Left lung (tissue), 10 donors: ENCODE results near the gene NUDT22. TPM values are rescaled to one million over a fixed set of nuclear protein-coding genes. Genes with fewer than 3 reads are reported as not detected.

Experiments used
- ATAC-seq: fragments of 200-7000 bp; cut with Tn5 transposase; one replicate; pipeline ENCODE4 v1.9.1; 2020; ENCODE audit warnings: moderate library complexity
- DNase-seq, 4 donors: peaks; one replicate each; pipeline ENCODE4 v3.0.0-alpha.2; 2013 to 2020
- H3K27ac ChIP-seq, 2 donors: fragments of 200-600 bp; sonication (generic) in 1 of 2; one replicate each; pipeline versions ENCODE4 v1.5.0 to v1.8.0; 2020 to 2021
- H3K27me3 ChIP-seq, 2 donors: fragments of 200-600 bp; sonication (generic) in 1 of 2; one replicate each; pipeline versions ENCODE4 v1.5.0 to v1.8.0; 2020 to 2021
- H3K36me3 ChIP-seq, 2 donors: fragments of 200-600 bp; sonication (generic) in 1 of 2; one replicate each; pipeline versions ENCODE4 v1.5.0 to v1.8.0; 2020 to 2021
- H3K4me1 ChIP-seq, 2 donors: fragments of 200-600 bp; one replicate each; pipeline ENCODE4 v1.8.0; 2021
- H3K4me3 ChIP-seq, 2 donors: fragments of 200-600 bp; sonication (generic) in 1 of 2; one replicate each; pipeline versions ENCODE4 v1.5.0 to v1.8.0; 2020 to 2021; ENCODE audit warnings: mild to moderate bottlenecking in 1 of 2
- H3K9me3 ChIP-seq, 2 donors: fragments of 200-600 bp; sonication (generic) in 1 of 2; one replicate each; pipeline versions ENCODE4 v1.5.0 to v1.8.0; 2020 to 2021
- intact Hi-C, 2 donors: fragments of 100-400 bp; cut with DNase I; formaldehyde crosslinking; loops; one replicate each; pipeline versions ENCODE4 v1.11.2 to v1.14.2; 2022
- polyA plus RNA-seq, 6 donors: library from polyadenylated mRNA; unstranded; fragments of 120-200 nt; gene quantifications; one replicate each; pipeline ENCODE4 v1.2.1, GENCODE V29; 2013; ENCODE audit not compliant: insufficient read length in 6 of 6
- total RNA-seq, 2 donors: library from RNA; stranded (reverse); fragmentation: NEBNext Ultra II Directional; extraction: Animal tissue kit (Norgen Biotek cat#: 25700); gene quantifications; one replicate each; pipeline ENCODE4 v1.2.1, GENCODE V29; 2021
- TF ChIP-seq, protein P1 (sequence below), 2 donors: fragments of 200-600 bp; sonication (generic) in 1 of 2; IDR thresholded peaks; one replicate each; pipeline versions ENCODE4 v1.5.0 to v1.8.0; 2021; ENCODE audit warnings: antibody characterized with exemption in 2 of 2
- donor health status: DM: no; HTN: yes; CAD: no.
- donor health status: DM: no; HTN: no; CAD: no.

Gene NUDT22
- total and polyA plus RNA-seq, 8 donors = 17.1 to 54.3 (median 23.6) TPM

DNA sequence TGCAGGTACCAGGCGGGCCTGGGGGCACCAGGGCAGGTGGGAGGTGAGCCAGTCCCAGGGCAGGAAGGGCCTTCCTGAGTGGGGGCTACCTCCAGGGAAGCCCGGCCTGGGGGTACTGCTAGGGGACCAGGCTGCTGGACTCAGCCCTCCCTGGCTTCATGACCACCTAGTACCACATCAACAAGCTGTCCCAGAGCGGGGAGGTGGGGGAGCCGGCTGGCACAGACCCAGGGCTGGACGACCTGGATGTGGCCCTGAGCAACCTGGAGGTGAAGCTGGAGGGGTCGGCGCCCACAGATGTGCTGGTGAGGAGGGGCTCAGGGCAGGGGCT is 6.8 kb upstream of the NUDT22 start:
- Histone ChIP-seq H3K36me3 (peaks cover 0 to 98% of the 10 kb centered on the region in 2 donors), H3K4me3 (no peak overlapping the region), H3K27ac (no peak overlapping the region), H3K9me3 (no peaks in the 10 kb centered on the region), H3K27me3 (no peaks in the 10 kb centered on the region), H3K4me1 (no peaks in the 10 kb centered on the region)
- no peak for DNase-seq
- intact Hi-C loops = no loop called here
- ATAC-seq = no peak
- TF ChIP-seq, protein P1, sequence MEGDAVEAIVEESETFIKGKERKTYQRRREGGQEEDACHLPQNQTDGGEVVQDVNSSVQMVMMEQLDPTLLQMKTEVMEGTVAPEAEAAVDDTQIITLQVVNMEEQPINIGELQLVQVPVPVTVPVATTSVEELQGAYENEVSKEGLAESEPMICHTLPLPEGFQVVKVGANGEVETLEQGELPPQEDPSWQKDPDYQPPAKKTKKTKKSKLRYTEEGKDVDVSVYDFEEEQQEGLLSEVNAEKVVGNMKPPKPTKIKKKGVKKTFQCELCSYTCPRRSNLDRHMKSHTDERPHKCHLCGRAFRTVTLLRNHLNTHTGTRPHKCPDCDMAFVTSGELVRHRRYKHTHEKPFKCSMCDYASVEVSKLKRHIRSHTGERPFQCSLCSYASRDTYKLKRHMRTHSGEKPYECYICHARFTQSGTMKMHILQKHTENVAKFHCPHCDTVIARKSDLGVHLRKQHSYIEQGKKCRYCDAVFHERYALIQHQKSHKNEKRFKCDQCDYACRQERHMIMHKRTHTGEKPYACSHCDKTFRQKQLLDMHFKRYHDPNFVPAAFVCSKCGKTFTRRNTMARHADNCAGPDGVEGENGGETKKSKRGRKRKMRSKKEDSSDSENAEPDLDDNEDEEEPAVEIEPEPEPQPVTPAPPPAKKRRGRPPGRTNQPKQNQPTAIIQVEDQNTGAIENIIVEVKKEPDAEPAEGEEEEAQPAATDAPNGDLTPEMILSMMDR (IDR thresholded peaks at IDR 0.05) = no peak

DNA sequence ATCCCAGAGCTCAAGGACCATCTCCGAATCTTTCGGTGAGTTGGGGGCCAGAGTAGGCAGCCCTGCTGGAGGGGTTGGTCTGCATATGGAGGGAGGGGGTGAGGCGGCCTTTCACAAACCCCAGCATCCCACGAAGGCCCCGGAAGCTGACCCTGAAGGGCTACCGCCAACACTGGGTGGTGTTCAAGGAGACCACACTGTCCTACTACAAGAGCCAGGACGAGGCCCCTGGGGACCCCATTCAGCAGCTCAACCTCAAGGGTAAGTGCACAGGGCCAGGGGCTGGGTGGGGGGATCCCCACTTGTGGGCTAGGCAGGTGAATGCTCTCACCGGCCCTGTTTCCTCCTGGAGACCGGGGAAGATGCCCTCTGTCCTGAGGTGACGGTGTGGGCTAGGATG is 6.3 kb upstream of the NUDT22 start:
- peaks cover 0 to 97% of the 10 kb centered on the region in 2 donors for H3K36me3 ChIP-seq
- TF ChIP-seq, protein P1 (IDR thresholded peaks at IDR 0.05) = no peak

DNA sequence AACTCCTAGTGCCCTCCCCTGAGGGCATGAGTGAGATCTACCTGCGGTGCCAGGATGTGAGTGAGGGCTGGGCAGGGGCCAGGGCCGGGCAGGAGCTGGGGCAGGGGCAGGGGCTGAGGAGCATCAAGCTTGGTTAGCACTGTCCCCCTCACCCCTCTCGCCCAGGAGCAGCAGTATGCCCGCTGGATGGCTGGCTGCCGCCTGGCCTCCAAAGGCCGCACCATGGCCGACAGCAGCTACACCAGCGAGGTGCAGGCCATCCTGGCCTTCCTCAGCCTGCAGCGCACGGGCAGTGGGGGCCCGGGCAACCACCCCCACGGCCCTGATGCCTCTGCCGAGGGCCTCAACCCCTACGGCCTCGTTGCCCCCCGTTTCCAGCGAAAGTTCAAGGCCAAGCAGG is 5.8 kb upstream of the NUDT22 start:
- Histone ChIP-seq H3K27me3 (no peaks in the 10 kb centered on the region), H3K4me1 (peaks cover 4 to 9% of the 10 kb centered on the region in 2 donors), H3K9me3 (no peaks in the 10 kb centered on the region), H3K27ac (no peak overlapping the region), H3K36me3 (peaks cover 0 to 92% of the 10 kb centered on the region in 2 donors), H3K4me3 (no peak overlapping the region)
- intact Hi-C loops = no loop called here
- ATAC-seq (no peak), DNase-seq (no peak)
- TF ChIP-seq, protein P1 (IDR thresholded peaks at IDR 0.05) = no peak

More for the DNA sequence above, 6.3 kb upstream of the NUDT22 start:
- no peak for DNase-seq
- Histone ChIP-seq H3K4me3 (no peak overlapping the region), H3K27me3 (no peaks in the 10 kb centered on the region), H3K27ac (no peak overlapping the region), H3K4me1 (peaks cover 0 to 4% of the 10 kb centered on the region in 2 donors), H3K9me3 (no peaks in the 10 kb centered on the region)
- intact Hi-C loops = no loop called here
- no peak for ATAC-seq

DNA sequence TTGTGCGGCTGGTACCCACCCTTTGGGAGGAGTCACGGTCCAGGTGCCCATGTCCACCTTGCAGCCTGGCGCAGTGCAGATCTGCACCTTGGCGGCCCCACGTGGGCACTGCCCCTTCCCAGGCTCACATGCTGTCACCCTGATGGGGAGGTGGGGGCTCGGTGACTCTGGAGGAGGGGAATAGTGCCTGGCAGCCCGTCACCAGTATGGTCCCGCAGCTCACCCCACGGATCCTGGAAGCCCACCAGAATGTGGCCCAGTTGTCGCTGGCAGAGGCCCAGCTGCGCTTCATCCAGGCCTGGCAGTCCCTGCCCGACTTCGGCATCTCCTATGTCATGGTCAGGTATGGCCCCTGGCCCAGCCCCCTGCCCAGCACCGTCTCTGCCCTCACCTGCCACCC is 5.3 kb upstream of the NUDT22 start:
- DNase-seq (no peak), ATAC-seq (no peak)
- Histone ChIP-seq H3K27ac (no peak overlapping the region), H3K4me1 (peaks cover 9 to 13% of the 10 kb centered on the region in 2 donors), H3K36me3 (peaks cover 0 to 87% of the 10 kb centered on the region in 2 donors), H3K27me3 (no peaks in the 10 kb centered on the region), H3K4me3 (no peak overlapping the region), H3K9me3 (no peaks in the 10 kb centered on the region)
- TF ChIP-seq, protein P1 (IDR thresholded peaks at IDR 0.05) = no peak
- intact Hi-C loops = no loop called here

DNA sequence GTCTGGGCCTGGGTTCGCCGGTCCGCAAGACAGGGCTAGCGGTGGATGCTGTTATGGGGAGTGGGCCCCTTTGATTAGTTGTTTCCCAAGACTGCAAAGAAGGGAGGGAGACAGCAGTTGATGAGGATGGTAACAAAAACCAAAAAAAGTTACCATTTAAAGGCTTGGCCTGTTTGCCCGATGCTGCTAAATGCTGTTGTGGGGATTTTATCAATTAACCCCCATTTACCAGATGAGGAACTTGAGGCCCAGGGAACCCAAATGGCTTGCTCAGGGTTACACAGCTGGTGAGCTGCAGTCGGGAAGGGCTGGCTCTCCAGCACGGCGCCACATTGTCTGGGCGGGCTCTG is 3.4 kb upstream of the NUDT22 start:
- Histone ChIP-seq H3K4me3 (no peak overlapping the region), H3K4me1 (peaks cover 19 to 26% of the 10 kb centered on the region in 2 donors), H3K27ac (no peak overlapping the region), H3K9me3 (no peaks in the 10 kb centered on the region), H3K36me3 (peaks cover 0 to 70% of the 10 kb centered on the region in 2 donors), H3K27me3 (no peaks in the 10 kb centered on the region)
- TF ChIP-seq, protein P1 (IDR thresholded peaks at IDR 0.05) = no peak
- ATAC-seq = no peak
- no peak for DNase-seq
- intact Hi-C loops = no loop called here
